ENCODE measurements around the gene COL27A1.

The COL27A1 gene

DNA sequence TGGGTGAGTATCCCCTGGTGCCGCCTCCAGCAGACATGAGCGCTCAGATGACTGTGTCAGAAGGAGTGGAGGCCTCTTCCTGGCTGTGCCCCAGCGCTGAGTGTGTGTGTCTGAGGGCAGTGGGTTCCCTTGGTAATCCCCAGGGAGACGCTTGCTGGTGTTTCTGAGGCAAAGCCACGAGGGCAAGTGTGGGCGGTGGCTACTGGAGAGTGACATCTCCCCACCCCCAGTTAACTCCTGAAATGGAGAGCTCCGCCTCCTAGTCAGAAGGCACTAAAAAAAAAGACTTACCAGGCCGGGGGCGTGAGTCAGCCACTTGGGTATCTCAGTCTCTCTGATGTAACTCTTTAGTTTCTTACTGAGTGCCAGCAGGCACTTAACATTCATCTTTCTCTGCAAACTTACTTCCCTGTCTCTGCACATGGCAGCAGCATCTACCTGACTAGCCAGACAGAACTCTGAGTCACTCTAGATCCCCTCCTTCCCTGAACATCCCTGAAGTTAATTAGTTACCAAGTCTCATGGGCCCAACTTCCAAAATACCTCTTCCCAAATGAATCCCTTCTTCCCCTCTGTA lies 193.7 kb downstream of the COL27A1 start:
- Histone ChIP-seq H2BK120ac (ENCODE audit: low read depth, low read length) (no peak overlapping the region), H2BK15ac (replicated peaks; ENCODE audit: low read depth) (no peak overlapping the region), H4K5ac (ENCODE audit: low read length) (no peak overlapping the region), H3K56ac (ENCODE audit: low read length) (peak overlapping the region; percentile 59), H2AK5ac (ENCODE audit: low read length) (no peak overlapping the region), H3K36me3 (ENCODE audit: control insufficient read depth, insufficient read depth, low read length) (no peaks in the 10 kb centered on the region), H3K4me1 (ENCODE audit: control insufficient read depth, low read depth, low read length) (peaks cover 3% of the 10 kb centered on the region), H4K8ac (ENCODE audit: low read depth, low read length) (no peak overlapping the region), H2BK5ac (ENCODE audit: low read length) (no peak overlapping the region), H3K4me3 (ENCODE audit: low read length) (no peak overlapping the region), H3K9ac (ENCODE audit: low read length) (peak overlapping the region; percentile 19), H3K79me1 (ENCODE audit: low read length) (no peaks in the 10 kb centered on the region), H3K23ac (ENCODE audit: low read length) (no peak overlapping the region), H3K4me2 (ENCODE audit: low read length) (no peak overlapping the region), H3K27me3 (ENCODE audit: insufficient read depth, low read length, poor library complexity) (no peaks in the 10 kb centered on the region), H3K18ac (ENCODE audit: low read length) (peak overlapping the region; percentile 16), H3K79me2 (ENCODE audit: control insufficient read depth, insufficient read depth, low read length) (no peaks in the 10 kb centered on the region), H3K27ac (ENCODE audit: low read depth, low read length) (peak overlapping the region; percentile 40), H3K4ac (ENCODE audit: low read depth, low read length) (peak overlapping the region; percentile 39)
- no CpG with 5 or more reads among the region's 9 CpGs for WGBS (ENCODE audit: extremely low coverage, insufficient coverage, low lambda C conversion rate)
- peak; percentile 97 for DNase-seq

DNA sequence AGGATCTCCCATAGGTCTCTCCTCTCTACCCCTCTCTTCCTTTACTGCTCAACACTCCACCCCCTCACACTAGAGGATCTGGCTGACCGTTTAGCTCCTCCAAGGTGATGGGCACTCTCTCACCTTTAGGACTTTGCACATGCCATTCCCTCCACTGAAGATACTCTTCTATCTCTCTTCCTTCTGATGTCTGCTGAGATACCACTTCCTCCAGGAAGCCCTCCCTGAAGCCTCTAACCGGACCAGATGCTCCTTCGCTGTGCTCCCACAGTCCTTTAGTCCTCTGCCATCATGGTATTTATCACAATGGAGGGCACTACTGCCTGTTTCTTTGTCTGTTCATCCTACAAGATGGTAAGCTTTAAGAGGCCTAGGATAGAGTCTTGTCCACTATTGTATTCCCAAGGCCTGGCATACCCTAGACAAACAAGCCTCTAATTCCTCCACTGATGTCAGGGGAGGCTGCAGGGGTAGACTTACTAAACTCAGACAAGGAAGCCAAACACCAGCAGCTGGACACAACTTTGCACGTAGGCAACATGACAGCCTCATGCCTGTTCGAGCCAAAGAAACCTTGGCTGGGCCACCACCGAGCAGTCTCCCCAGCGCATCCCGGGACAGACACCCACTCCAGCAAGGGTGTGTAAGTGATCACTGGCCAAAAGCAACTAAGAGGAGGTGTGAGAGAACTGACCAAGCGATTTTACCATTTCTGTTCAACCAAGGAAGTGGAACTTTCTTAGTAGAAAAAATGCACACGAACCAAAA lies 194.6 kb downstream of the COL27A1 start:
- Histone ChIP-seq H4K5ac (ENCODE audit: low read length) (no peak overlapping the region), H3K4me2 (ENCODE audit: low read length) (no peak overlapping the region), H2BK5ac (ENCODE audit: low read length) (no peak overlapping the region), H3K23ac (ENCODE audit: low read length) (no peak overlapping the region), H3K18ac (ENCODE audit: low read length) (peak overlapping the region; percentile 16), H3K36me3 (ENCODE audit: control insufficient read depth, insufficient read depth, low read length) (no peaks in the 10 kb centered on the region), H3K27ac (ENCODE audit: low read depth, low read length) (peak overlapping the region; percentile 40), H3K79me2 (ENCODE audit: control insufficient read depth, insufficient read depth, low read length) (no peaks in the 10 kb centered on the region), H3K9ac (ENCODE audit: low read length) (no peak overlapping the region), H2BK15ac (replicated peaks; ENCODE audit: low read depth) (no peak overlapping the region), H3K4me3 (ENCODE audit: low read length) (no peak overlapping the region), H3K27me3 (ENCODE audit: insufficient read depth, low read length, poor library complexity) (no peaks in the 10 kb centered on the region), H3K4me1 (ENCODE audit: control insufficient read depth, low read depth, low read length) (peaks cover 3% of the 10 kb centered on the region), H4K8ac (ENCODE audit: low read depth, low read length) (no peak overlapping the region), H2AK5ac (ENCODE audit: low read length) (peak overlapping the region; percentile 18), H3K4ac (ENCODE audit: low read depth, low read length) (peak overlapping the region; percentile 38), H2BK120ac (ENCODE audit: low read depth, low read length) (no peak overlapping the region), H3K56ac (ENCODE audit: low read length) (peak overlapping the region; percentile 59), H3K79me1 (ENCODE audit: low read length) (no peaks in the 10 kb centered on the region)
- DNase-seq: no peak
- WGBS (ENCODE audit: extremely low coverage, insufficient coverage, low lambda C conversion rate): no CpG with 5 or more reads among the region's 10 CpGs

DNA sequence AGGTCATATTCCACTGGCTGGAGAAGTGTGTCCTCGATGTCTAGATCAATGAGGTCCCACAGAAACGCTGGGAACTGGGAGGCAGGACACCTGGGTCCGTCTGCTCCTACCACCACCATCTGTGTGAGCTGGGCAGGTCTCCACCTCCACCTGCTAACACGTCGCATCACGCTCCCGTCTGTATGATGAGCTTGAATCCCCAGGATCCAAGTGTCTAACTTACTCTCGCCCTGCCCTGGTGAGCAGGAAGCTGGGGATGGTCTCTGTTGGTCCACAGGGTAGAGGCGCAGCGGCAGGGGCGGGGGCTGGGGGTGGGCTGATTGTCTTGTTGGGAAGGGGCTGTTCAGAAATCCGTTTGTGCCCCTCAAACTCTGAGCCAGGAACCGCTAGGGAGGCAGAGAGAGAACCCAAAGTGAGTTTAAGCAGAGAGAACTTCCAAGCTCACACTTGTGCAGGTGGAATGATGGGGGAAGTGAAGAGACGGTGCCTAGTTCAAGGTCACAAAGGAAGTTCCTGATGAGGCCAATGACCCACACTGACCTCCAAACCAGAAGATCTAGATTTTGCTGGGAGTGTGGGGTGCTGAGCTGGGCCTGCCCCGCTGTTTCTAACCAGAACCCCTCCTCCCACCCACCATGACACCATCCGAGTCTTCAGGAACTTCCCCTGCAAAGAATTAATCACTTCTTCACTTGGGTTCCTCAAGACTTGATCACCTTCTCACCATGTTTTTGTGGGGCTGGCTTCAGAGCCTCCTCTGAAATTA lies 195.5 kb downstream of the COL27A1 start:
- Histone ChIP-seq H3K9ac (ENCODE audit: low read length) (no peak overlapping the region), H3K27me3 (ENCODE audit: insufficient read depth, low read length, poor library complexity) (no peaks in the 10 kb centered on the region), H2BK120ac (ENCODE audit: low read depth, low read length) (no peak overlapping the region), H3K18ac (ENCODE audit: low read length) (no peak overlapping the region), H3K4me1 (ENCODE audit: control insufficient read depth, low read depth, low read length) (peaks cover 3% of the 10 kb centered on the region), H3K4me3 (ENCODE audit: low read length) (no peak overlapping the region), H2BK5ac (ENCODE audit: low read length) (no peak overlapping the region), H3K4me2 (ENCODE audit: low read length) (no peak overlapping the region), H4K5ac (ENCODE audit: low read length) (no peak overlapping the region), H3K79me2 (ENCODE audit: control insufficient read depth, insufficient read depth, low read length) (no peaks in the 10 kb centered on the region), H2BK15ac (replicated peaks; ENCODE audit: low read depth) (no peak overlapping the region), H3K79me1 (ENCODE audit: low read length) (no peaks in the 10 kb centered on the region), H2AK5ac (ENCODE audit: low read length) (no peak overlapping the region), H3K23ac (ENCODE audit: low read length) (no peak overlapping the region), H3K27ac (ENCODE audit: low read depth, low read length) (no peak overlapping the region), H3K36me3 (ENCODE audit: control insufficient read depth, insufficient read depth, low read length) (no peaks in the 10 kb centered on the region), H3K4ac (ENCODE audit: low read depth, low read length) (no peak overlapping the region), H3K56ac (ENCODE audit: low read length) (no peak overlapping the region), H4K8ac (ENCODE audit: low read depth, low read length) (no peak overlapping the region)
- no CpG with 5 or more reads among the region's 16 CpGs for WGBS (ENCODE audit: extremely low coverage, insufficient coverage, low lambda C conversion rate)
- DNase-seq: no peak

DNA sequence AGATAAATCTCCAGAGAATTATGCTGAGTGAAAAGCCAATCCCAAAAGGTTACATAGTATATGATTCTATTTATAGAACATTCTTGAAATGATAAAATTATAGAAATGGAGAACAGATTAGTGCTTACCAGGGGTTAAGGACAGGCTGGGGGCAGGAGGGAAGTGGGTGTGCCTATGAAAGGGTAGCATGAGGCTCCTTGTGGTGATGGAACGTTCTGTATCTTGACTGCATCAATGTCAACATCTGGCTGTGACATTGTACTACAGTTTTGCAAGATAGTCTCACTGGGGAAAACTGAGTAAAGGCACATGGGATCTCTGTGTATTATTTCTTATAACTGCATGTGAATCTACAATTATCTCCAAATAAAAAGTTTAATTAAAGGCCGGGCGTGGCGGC lies 196.6 kb downstream of the COL27A1 start:
- no peak for DNase-seq
- WGBS (ENCODE audit: extremely low coverage, insufficient coverage, low lambda C conversion rate): no CpG with 5 or more reads among the region's 4 CpGs
- no peaks in the 10 kb centered on the region for H3K79me1 ChIP-seq (ENCODE audit: low read length)

DNA sequence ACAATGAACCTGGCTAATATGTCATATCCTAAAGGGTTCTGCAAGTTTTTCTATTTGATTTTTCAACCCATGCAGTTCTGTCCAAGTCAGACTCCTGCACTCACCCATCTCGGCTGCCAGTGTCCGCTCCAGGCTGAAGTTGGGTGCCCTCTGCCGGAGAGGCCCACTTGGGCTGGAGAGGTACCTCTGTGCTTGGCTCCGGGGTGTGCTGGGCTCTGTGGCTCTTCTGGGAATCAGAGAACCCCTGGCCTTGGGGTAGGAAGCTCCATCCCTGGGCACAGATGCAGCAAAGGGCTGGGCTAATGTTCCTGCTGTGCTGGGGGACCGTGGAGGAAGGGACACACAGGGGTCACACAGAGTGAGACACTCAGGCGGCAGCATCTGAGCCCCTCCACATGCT lies 200.5 kb downstream of the COL27A1 start:
- no CpG with 5 or more reads among the region's 6 CpGs for WGBS (ENCODE audit: extremely low coverage, insufficient coverage, low lambda C conversion rate)
- H3K23ac ChIP-seq (ENCODE audit: low read length): no peak overlapping the region
- no peak overlapping the region for H3K4me3 ChIP-seq (ENCODE audit: low read length)
- no peak overlapping the region for H2BK5ac ChIP-seq (ENCODE audit: low read length)
- H3K4me2 ChIP-seq (ENCODE audit: low read length): no peak overlapping the region
- no peaks in the 10 kb centered on the region for H3K27me3 ChIP-seq (ENCODE audit: insufficient read depth, low read length, poor library complexity)
- no peak overlapping the region for H2BK15ac ChIP-seq (replicated peaks; ENCODE audit: low read depth)
- no peak overlapping the region for H4K5ac ChIP-seq (ENCODE audit: low read length)
- no peak overlapping the region for H2AK5ac ChIP-seq (ENCODE audit: low read length)
- H4K8ac ChIP-seq (ENCODE audit: low read depth, low read length): no peak overlapping the region
- H3K79me1 ChIP-seq (ENCODE audit: low read length): no peaks in the 10 kb centered on the region
- H3K4ac ChIP-seq (ENCODE audit: low read depth, low read length): no peak overlapping the region
- H3K79me2 ChIP-seq (ENCODE audit: control insufficient read depth, insufficient read depth, low read length): no peaks in the 10 kb centered on the region
- no peak overlapping the region for H3K9ac ChIP-seq (ENCODE audit: low read length)
- H3K27ac ChIP-seq (ENCODE audit: low read depth, low read length): no peak overlapping the region
- H3K56ac ChIP-seq (ENCODE audit: low read length): no peak overlapping the region
- H3K36me3 ChIP-seq (ENCODE audit: control insufficient read depth, insufficient read depth, low read length): no peaks in the 10 kb centered on the region
- H2BK120ac ChIP-seq (ENCODE audit: low read depth, low read length): no peak overlapping the region
- no peak overlapping the region for H3K18ac ChIP-seq (ENCODE audit: low read length)
- no peaks in the 10 kb centered on the region for H3K4me1 ChIP-seq (ENCODE audit: control insufficient read depth, low read depth, low read length)
- DNase-seq: no peak

More for the DNA sequence above, 196.6 kb downstream of the COL27A1 start:
- Histone ChIP-seq H3K23ac (ENCODE audit: low read length) (no peak overlapping the region), H3K79me2 (ENCODE audit: control insufficient read depth, insufficient read depth, low read length) (no peaks in the 10 kb centered on the region), H3K36me3 (ENCODE audit: control insufficient read depth, insufficient read depth, low read length) (no peaks in the 10 kb centered on the region), H2BK15ac (replicated peaks; ENCODE audit: low read depth) (no peak overlapping the region), H2AK5ac (ENCODE audit: low read length) (no peak overlapping the region), H3K27me3 (ENCODE audit: insufficient read depth, low read length, poor library complexity) (no peaks in the 10 kb centered on the region), H4K8ac (ENCODE audit: low read depth, low read length) (no peak overlapping the region), H3K9ac (ENCODE audit: low read length) (no peak overlapping the region), H3K4me3 (ENCODE audit: low read length) (no peak overlapping the region), H2BK120ac (ENCODE audit: low read depth, low read length) (no peak overlapping the region), H4K5ac (ENCODE audit: low read length) (no peak overlapping the region), H3K4me1 (ENCODE audit: control insufficient read depth, low read depth, low read length) (peaks cover 3% of the 10 kb centered on the region), H3K56ac (ENCODE audit: low read length) (no peak overlapping the region), H3K18ac (ENCODE audit: low read length) (no peak overlapping the region), H2BK5ac (ENCODE audit: low read length) (no peak overlapping the region), H3K27ac (ENCODE audit: low read depth, low read length) (no peak overlapping the region), H3K4ac (ENCODE audit: low read depth, low read length) (no peak overlapping the region), H3K4me2 (ENCODE audit: low read length) (no peak overlapping the region)
